HPDE6-E6E7 (cell line): ENCODE measurements around the gene CPED1.
"Not testable (repeated sequence)": the region's sequence is repeated elsewhere in the genome, so short reads cannot be mapped to it uniquely, and the experiment has no call there.

Experiments
- DNase-seq: peaks from one replicate; pipeline ENCODE4 v3.0.0; 2011; ENCODE audit warnings: missing footprints; ENCODE audit errors: extremely low spot score

CPED1 gene

DNA sequence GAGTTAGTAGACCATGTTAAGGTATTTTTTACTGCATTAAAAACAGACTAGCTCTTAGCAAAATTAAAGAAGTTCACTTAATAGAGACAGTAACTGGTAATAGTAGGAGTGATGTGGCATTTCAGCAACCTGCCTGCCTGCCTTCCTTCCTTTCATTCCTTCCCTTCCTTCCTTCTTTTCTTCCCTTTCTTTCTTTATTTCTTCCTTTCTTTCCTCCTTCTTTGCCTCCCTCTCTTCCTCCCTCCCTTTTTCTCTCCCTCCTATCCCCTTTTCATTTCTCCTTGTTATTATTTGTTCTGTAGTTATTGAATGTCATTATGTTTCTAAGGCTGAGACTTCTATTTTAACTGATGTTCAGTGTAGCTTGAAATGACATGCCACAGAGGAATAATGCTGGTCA, 193.8 kb downstream of the CPED1 start:
- no peak for DNase-seq

DNA sequence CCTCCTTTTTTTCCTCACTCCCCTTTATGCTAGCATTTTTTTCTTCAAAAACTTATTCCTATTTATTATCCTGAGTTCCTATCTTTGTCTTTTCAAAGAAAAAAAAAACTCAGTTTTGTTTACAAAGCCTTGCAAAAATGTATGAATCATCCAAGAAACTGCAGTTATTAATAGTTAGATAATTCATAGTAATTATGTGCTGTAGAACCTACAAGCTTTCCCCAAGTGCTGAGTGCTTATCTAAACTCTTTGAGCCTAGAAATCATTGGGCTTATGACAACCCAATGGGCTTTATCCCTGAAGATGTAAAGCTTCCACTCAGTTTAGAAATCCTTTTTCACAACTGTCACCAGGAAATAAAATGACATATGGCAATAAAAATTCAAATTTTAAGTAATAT, 194.4 kb downstream of the CPED1 start:
- DNase-seq: no peak

DNA sequence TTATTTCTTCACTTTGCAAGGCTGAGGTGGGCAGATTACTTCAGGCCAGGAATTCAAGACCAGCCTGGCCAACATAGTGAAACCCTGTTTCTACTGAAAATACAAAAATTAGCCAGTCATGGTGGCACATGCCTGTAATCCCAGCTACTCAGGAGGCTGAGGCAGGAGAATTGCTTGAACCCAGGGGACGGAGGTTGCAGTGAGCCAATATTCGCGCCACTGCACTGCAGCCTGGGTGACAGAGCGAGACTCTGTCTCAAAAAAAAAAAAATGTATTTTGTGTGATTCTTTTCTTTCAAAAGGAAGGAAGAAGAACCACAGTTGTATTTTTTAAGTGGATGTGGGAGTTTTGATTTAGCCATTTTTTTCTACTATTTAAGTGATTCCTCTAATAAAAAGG, 195.4 kb downstream of the CPED1 start:
- not testable (repeated sequence) for DNase-seq

DNA sequence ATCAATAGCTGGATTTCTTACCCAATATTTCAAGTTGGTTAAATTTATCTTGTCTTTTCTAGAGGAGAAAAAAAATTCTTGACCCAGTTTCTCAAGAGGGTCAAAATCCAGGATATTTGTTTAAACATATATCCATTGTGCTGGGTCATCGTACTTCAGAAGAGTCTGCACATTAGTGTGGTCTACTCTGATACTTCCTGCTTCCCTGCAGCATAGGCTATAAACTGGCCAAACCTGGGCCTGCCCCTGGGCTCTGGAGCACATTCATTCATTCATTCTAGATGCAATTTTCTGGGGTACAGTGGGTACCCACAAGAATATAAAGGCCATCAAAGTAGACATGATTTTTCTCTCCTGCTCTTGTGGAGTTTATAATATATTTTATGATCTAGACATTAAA, 198.2 kb downstream of the CPED1 start:
- no peak for DNase-seq

DNA sequence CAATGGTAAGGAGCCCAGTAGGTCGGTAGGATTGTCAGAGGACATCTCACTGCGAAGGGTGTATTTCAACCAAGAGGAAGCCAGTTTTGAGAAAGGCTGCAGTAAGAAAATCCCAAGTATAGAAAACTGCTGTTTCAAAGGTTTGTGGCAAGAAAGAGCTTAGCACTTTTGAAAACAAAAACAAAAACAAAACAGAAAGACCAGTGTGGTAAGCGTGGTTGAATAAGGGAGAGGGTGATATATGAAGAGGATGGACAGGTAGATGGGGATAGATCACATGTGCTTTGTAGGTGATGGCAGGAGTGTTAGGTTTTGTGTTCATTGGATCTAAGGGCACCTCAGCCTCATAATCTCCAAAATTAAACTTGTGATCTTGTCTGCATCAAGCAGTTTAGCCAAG, 198.7 kb downstream of the CPED1 start:
- DNase-seq: no peak

DNA sequence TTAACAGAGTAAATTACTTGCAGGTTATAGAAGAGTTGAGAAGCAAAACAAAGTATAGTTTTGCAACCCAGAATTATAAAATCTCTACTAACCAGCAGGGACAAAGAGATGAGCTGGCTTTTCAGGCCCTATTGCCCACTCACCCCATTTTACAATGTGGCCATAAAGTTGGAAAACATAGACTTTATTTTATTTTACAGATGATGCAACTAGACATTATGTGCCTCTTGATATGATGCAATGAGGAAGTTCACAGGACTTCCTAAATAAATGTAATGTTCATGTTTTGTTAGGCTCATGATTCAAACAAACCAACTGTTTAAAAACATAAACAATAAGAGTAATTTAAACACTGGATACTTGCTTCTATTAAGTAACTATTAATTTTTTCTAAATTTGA, 199.2 kb downstream of the CPED1 start:
- DNase-seq: no peak

DNA sequence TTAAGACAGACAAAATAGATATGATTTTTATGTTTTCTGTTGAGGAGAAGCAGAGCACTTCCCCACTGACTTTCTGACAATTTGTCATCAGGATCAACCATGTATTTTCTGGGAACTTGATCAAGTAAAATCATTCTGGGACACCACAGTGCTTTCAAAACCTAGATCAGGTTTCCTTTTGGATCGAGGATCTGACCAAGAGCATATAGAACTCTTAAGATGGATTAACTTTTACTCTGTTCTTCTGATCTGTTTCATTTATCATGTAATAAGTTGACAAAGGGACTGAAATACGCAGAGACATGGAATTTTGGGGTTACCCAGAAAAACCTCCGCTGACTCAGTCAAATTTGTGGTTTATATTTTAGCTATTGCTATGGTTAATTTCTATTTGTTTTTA, 204.3 kb downstream of the CPED1 start:
- no peak for DNase-seq

DNA sequence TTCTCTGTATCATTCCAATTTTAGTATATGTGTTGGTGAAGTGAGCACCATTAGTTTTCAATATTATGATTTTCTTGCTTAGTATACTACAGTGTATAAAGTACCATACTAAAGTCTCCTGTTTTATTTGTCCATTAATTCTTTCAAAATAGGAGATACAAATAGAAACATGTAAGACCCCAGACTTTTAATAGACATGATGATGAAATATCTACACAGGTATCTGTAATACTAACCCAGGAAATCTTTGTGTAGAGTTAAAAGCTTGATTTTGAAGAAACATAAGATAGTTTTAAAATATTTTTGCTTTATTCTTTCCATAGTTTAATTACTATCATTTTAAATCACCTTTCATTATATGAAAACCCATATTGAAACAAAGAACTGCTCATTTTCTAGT, 206.5 kb downstream of the CPED1 start:
- no peak for DNase-seq

DNA sequence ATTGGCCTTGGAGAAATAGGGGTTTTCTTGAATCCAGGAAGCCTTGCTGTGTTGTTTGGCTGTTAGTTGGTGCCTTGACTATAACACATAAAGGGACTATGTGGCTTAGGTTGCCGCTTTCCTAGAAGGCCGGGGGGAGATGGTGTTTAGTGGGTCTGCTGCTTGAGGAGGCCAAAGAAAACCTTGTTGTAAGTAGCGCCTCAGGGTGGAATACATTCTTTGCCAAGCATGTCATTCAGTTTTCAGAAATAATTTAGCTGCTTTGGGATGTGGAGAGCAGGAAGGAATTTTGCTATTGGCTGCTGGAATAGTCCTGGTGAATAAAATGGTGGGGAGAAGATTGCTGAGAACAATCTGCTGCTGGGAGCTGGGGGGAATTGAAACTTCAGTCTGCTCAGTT, 207.4 kb downstream of the CPED1 start:
- no peak for DNase-seq

DNA sequence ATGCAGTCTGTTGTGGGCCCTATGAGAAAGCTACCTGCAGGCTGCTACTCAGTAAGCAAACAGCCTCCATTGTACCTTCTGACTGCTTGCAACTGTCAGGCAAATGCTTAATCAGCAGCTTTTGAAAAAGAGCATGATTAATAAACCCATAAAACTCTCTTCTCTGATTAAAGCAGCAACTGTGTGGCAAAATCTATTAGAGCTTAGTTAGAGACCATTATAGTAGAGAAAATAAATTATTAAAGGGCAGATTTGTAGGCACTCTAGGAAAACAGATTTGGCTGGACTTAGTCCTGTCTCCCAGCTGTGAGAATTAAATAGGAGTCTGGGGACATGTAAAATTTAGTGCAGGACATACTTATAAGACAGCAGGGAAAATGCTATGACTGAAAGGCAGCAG, 207.8 kb downstream of the CPED1 start:
- DNase-seq: no peak

DNA sequence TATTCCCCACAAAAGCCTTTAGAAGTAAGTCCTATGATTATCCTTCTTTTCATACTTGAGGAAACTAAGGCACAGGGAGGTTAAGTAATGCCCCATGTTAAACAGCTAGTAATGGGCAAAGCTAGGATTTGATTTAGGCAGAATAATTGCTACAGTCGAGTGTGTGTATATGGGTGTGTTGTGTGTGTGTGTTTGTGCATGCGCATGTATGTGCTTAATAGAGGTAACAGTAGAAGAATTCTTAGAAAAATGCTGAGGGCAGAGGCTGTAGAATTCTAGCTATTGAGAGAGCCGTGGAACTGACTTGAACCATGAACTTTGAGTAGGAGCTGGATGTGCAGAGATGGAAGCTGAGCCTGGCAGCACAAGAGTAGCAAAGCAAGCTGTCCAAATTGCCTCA, 208.9 kb downstream of the CPED1 start:
- DNase-seq: no peak

DNA sequence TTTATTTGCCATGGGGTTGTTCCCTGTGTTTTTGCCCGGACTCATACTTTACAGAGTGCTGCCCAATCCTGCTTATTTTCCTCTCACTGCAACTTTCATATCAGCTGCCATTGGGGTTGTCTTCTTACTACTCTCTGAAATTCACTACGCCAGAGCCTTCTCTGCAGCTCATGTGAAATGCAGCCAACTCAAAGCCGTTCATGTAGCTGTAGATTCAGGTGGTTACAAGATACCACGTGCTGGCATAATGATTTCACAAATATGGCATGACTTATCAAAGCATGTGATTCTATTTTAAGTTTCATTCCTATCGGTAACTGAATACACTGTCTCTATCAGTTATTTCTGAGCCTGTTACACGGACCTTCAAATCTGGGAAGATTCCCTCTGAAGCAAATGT, 210.0 kb downstream of the CPED1 start:
- no peak for DNase-seq

DNA sequence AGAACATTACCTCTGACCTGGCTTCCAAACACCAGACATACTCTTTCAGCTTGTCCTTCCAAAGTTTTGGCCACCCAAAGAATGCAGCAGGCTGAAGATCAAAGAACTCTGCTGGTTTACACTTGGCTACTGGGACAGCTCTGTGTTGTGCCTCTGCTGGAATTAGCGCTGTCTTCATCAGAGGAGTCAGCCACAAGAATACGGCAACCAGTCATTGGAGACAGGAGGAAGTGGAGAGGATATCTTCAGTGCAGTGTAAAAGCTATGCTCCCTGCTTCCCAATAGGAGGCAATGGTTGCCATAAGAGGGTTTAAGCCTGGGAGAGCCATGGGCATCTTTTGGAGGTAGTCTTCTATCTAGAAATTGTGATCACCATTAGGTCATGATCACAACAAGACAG, 213.6 kb downstream of the CPED1 start:
- DNase-seq: no peak

DNA sequence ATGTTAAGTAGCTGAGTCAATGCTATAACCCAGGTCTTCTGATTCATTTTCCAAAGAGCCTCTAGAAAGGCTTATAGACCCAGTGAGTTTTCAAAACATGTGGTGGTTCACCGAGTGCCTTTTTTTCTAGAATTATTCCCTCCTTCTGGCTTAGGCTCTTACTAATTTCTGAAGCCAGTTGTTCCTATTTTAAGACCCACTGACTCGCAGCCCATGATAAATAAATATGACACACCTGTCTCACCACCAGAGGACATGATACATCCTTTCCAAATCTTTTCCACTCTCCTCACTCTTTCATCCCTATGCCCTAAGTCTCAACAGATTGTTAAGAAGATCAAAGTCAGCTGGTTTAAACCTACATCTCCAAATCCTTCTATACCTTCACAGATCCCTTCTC, 214.3 kb downstream of the CPED1 start:
- DNase-seq: no peak

DNA sequence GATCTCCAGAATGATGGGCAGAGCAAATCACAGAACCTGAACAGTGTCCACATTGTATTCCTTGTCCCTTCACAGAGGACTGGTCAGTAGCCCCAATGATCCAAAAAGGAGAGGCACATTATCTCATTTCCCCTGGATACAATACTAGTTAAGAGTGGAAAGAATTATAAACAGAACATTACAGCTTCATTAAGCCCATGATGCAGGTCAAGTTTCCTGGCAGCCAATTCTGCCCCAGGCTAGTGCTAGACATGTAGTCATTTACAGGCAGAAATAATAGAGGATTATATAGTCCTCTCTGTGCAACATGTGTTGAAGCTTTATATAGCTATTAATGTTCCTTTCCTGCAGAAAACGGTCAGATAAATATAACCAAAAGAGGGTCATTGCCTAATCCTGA, 216.0 kb downstream of the CPED1 start:
- DNase-seq: no peak

DNA sequence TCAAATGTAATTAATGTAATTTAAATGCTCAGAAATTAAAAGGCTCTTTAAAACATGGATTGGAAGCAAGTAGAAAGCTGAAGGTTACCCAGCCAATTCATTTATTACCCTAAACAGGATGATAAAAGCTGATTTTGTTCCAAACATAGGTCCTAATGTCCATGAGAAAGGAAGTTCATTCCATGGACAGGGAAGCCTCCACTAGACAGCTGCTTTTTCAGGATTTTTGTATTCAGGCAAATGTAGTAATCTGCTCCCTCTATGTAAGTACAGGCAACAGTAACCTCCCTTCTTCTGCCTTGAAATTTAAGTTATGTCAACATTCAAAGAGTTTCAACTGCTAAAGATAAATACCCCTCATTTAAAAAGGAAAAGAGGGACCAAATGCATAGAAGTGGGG, 217.3 kb downstream of the CPED1 start:
- no peak for DNase-seq

DNA sequence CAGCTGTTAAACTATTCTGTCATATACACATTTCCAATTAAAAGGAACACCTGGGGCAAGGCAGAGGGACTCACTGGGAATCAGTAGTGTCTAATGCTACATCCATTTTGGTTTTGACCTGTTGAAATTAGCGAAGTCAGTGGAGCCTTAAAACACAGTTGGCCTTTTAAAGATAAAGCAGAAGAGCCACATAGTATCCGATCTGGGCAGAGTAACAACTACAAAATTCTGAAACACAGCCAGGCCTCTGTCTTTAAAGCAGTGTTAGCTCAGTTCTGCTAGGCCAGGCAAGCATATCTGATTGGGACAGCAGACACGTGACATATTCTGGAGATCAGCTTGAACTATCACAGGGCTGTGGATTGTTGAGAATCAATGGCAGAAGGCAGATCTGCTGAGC, 222.7 kb downstream of the CPED1 start:
- DNase-seq: no peak

DNA sequence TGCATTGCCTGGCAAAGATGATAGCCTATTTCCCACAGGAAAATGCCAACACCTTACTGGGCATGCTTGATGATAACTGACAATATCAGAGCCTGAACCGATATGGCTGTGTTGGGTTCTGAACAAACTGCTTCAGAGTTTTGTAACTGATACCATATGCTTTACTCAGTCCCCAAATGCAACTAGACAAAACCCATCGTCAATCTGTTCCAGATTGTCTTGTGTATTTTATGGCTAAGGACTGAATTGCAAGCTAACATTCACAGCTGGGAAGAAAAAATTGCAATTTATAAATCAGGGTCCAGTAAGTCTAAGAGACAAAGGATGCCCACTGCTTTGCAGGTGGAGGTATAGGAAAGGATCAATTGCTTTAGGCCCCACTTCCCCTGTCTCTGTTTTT, 223.5 kb downstream of the CPED1 start:
- DNase-seq: no peak

DNA sequence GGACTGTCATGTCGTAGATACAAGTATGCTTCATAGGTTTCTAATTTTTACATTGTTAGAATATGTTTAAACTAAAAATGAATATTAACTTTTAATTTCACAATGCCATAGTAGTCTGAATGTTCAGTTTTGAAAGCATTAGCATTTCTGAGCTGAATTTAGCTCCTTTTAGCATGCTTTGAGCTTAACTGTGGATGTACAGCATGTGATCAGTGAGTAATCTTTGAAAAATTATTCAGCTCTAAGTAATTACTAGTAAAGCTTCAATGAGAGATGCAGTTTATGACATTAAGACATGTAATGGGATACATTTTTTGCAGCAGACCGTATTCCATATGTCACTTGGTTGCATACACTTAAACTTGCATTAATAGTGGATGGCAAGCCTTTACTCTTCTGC, 226.1 kb downstream of the CPED1 start:
- no peak for DNase-seq

DNA sequence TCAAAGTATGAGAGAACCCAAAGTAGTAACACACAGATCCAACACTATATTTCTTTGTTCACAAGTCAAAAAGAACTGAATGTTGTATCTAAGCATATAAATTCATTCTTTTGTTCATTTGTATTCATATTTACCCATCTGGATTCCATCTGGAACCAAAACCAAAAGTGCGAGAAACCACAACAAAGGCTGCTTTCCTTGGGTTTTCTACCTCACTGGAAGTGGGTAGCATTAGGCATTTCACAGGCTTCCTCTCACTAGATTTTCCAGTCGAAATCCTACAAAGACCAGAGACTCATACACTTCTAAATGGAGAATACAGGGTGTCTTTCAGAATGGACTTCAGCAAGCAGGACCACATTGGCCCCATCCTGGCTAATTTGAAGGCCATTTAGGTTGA, 230.5 kb downstream of the CPED1 start:
- DNase-seq: no peak

DNA sequence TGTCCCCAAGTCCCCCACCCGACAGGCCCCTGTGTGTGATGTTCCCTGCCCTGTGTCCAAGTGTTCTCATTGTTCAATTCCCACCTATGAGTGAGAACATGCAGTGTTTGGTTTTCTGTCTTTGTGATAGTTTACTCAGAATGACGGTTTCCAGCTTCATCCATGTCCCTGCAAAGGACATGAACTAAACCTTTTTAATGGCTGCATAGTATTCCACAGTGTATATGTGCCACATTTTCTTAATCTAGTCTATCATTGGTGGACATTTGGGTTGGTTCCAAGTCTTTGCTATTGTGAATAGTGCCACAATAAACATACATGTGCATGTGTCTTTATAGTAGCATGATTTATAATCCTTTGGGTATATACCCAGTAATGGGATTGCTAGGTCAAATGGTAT, 232.6 kb downstream of the CPED1 start:
- DNase-seq: not testable (repeated sequence)

DNA sequence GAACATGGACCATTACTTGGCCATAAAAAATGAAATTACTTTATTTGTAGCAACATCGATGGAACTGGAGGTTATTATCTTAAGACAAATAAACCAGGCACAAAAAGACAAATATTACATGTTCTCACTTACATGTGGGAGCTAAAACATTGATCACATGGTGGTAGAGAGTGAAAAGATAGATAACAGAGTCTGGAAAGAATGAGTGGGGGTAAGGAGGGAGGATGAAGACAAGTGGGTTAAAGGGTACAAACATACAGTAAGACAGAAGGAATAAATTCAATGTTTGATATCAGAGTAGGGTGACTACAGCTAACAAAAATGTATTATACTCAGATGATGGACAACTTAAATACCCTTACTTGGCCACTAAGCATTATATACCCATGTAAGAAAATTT, 240.3 kb downstream of the CPED1 start:
- DNase-seq: no peak

DNA sequence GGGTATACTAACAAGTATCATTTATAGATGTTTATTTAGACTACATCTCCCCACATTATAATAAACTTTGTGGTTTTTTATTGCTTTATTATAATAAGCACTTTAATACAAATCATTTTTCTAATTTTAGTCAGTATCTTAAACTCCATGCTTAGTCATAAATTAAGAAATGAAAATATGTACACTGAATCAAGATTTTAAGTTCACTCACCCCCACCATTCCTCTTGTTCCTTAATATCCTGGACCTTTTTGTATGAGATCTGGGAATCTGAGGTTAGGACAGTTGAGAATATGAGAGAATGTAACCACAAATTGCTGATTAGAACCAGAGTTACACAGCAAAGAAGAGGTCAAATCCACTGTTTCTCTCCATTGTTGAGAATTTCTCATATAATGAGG, 246.7 kb downstream of the CPED1 start:
- no peak for DNase-seq

DNA sequence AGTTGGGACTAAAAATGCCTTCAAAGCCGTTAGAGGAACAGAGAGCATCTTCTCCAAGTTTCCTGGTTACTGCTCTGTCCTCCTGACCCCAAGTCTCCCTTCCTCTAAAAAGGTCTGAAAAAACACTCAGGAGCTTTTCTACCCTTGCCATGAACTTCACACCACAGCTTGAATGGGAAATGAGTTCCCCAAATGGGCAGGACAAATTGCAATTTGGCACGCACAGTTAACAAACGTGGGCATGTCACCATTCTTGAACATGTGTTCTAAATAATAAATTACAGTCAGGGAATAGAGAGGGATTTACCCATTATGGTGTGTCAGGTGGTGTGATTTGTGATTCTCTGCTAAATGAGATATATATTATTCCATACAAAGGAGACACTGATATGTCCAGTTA, 249.1 kb downstream of the CPED1 start:
- DNase-seq: no peak
